ENCODE results near the gene PLPP4. TPM values are rescaled to one million over a fixed set of nuclear protein-coding genes. Genes with fewer than 3 reads are reported as not detected.

PLPP4 gene
- total RNA-seq, 1 donor from 2014 or later = not detected

- H3K9me3 ChIP-seq = no peaks in the 10 kb centered on the region
- no peak for TF ChIP-seq CTCF (IDR thresholded peaks at IDR 0.05)
- no peak overlapping the region for H3K4me3 ChIP-seq
- intact Hi-C loops (cut with DNase I) = no loop called here
- no peaks in the 10 kb centered on the region for H3K27me3 ChIP-seq (ENCODE audit: low read depth)
- H3K27ac ChIP-seq = no peak overlapping the region
- no peaks in the 10 kb centered on the region for H3K4me1 ChIP-seq
- H3K36me3 ChIP-seq = no peaks in the 10 kb centered on the region
- no peak for ATAC-seq
- DNase-seq = no peak
These were observed 129.4 kb downstream of the PLPP4 start for GRCh38 chr10:120586471-120586872.

GRCh38 chr10:120587061-120587460 is 130.0 kb downstream of the PLPP4 start:
- Histone ChIP-seq H3K4me1 (no peaks in the 10 kb centered on the region), H3K4me3 (no peak overlapping the region), H3K9me3 (no peaks in the 10 kb centered on the region), H3K36me3 (no peaks in the 10 kb centered on the region), H3K27me3 (ENCODE audit: low read depth) (no peaks in the 10 kb centered on the region), H3K27ac (no peak overlapping the region)
- no peak for TF ChIP-seq CTCF (IDR thresholded peaks at IDR 0.05)
- intact Hi-C loops (cut with DNase I) = no loop called here
- ATAC-seq = no peak
- DNase-seq = no peak

GRCh38 chr10:120588311-120588710 is 131.3 kb downstream of the PLPP4 start:
- Histone ChIP-seq H3K4me3 (no peak overlapping the region), H3K4me1 (no peaks in the 10 kb centered on the region), H3K27ac (no peak overlapping the region), H3K9me3 (no peaks in the 10 kb centered on the region), H3K27me3 (ENCODE audit: low read depth) (no peaks in the 10 kb centered on the region), H3K36me3 (no peaks in the 10 kb centered on the region)
- DNase-seq (no peak), ATAC-seq (no peak)
- TF ChIP-seq CTCF (IDR thresholded peaks at IDR 0.05) = no peak
- intact Hi-C loops (cut with DNase I) = no loop called here

GRCh38 chr10:120593693-120594092 is 136.7 kb downstream of the PLPP4 start:
- no peak for DNase-seq
- no peak for TF ChIP-seq CTCF (IDR thresholded peaks at IDR 0.05)
- intact Hi-C loops (cut with DNase I) = no loop called here

GRCh38 chr10:120597902-120598301 is 140.9 kb downstream of the PLPP4 start:
- Histone ChIP-seq H3K27ac (no peak overlapping the region), H3K27me3 (ENCODE audit: low read depth) (no peaks in the 10 kb centered on the region), H3K9me3 (no peaks in the 10 kb centered on the region), H3K4me1 (no peaks in the 10 kb centered on the region), H3K36me3 (no peaks in the 10 kb centered on the region), H3K4me3 (no peak overlapping the region)
- no peak for TF ChIP-seq CTCF (IDR thresholded peaks at IDR 0.05)
- ATAC-seq (no peak), DNase-seq (no peak)
- intact Hi-C loops (cut with DNase I) = no loop called here

More at GRCh38 chr10:120593693-120594092, 136.7 kb downstream of the PLPP4 start:
- Histone ChIP-seq H3K4me3 (no peak overlapping the region), H3K9me3 (no peaks in the 10 kb centered on the region), H3K4me1 (no peaks in the 10 kb centered on the region), H3K27ac (no peak overlapping the region), H3K36me3 (no peaks in the 10 kb centered on the region), H3K27me3 (ENCODE audit: low read depth) (no peaks in the 10 kb centered on the region)
- no peak for ATAC-seq

GRCh38 chr10:120598386-120598785 is 141.4 kb downstream of the PLPP4 start:
- H3K27ac ChIP-seq = no peak overlapping the region
- H3K36me3 ChIP-seq = no peaks in the 10 kb centered on the region
- intact Hi-C loops (cut with DNase I) = no loop called here
- H3K4me1 ChIP-seq = no peaks in the 10 kb centered on the region
- H3K4me3 ChIP-seq = no peak overlapping the region
- no peaks in the 10 kb centered on the region for H3K9me3 ChIP-seq
- no peaks in the 10 kb centered on the region for H3K27me3 ChIP-seq (ENCODE audit: low read depth)
- TF ChIP-seq CTCF (IDR thresholded peaks at IDR 0.05) = peak; percentile 24
- ATAC-seq = no peak
- no peak for DNase-seq
